Hindlimb muscle (tissue), 1 donor: ENCODE data around the gene NINJ2. TPM values are rescaled to one million over a fixed set of nuclear protein-coding genes. Genes with fewer than 3 reads are reported as not detected.
A peak's percentile ranks its signal among the peaks of the same experiment; 100 is the strongest.

Experiments
- DNase-seq: peaks from one replicate; pipeline ENCODE4 v3.0.0-alpha.2; 2013
- polyA plus RNA-seq: library from polyadenylated mRNA; unstranded; fragments of 120-200 nt; gene quantifications from one replicate; pipeline ENCODE4 v1.2.1, GENCODE V29; 2013; ENCODE audit not compliant: insufficient read length

Gene NINJ2
- polyA plus RNA-seq, 1 donor = 3.2 TPM

DNA sequence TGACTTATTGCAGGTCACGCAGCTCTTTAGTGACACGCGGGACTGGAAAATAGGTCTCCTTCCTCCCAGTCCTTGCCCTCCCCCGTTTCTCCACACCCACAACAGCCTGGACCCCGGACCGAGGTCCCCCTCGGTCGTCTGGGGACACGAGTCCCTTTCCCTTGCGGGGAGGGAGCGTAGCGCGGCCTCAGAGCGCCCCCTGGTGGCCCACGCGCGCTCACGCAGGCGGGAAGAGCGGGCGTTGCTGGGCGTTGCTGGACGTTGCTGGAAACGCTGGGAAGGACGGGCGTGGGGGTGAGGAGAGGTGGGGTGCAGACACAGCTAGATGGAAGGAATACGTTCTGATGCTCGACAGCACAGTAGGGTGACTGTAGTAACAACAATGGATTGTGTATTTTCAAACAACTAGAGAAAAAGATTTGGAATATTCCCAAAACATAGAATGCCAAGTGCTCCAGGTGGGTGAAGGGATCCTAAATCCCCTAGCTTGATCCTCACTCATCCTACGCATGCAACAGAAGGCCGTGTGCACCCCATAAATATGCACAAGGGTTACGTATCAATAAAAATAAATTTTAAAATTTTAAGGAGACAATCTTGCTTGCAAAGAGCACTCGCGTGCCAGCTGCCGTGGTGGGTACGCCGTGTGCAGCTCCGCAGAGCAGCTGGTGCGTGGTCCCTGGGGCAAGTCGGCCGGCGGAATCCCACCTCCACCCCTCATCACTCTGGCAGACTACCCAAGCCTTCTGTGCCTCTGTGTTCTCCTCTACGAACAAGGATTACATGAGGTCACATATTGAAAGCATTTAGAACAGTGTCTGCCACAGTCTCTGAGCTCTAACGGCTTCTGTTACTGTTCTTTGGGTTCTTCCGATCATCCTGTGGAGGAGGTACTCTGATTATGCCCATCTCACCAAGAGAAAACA, 116.1 kb downstream of the NINJ2 start:
- DNase-seq = peak; percentile 73

- DNase-seq = no peak
Measured at GRCh38 chr12:546265-546919, 116.9 kb downstream of the NINJ2 start.

GRCh38 chr12:545835-546234, 117.4 kb downstream of the NINJ2 start:
- no peak for DNase-seq

DNA sequence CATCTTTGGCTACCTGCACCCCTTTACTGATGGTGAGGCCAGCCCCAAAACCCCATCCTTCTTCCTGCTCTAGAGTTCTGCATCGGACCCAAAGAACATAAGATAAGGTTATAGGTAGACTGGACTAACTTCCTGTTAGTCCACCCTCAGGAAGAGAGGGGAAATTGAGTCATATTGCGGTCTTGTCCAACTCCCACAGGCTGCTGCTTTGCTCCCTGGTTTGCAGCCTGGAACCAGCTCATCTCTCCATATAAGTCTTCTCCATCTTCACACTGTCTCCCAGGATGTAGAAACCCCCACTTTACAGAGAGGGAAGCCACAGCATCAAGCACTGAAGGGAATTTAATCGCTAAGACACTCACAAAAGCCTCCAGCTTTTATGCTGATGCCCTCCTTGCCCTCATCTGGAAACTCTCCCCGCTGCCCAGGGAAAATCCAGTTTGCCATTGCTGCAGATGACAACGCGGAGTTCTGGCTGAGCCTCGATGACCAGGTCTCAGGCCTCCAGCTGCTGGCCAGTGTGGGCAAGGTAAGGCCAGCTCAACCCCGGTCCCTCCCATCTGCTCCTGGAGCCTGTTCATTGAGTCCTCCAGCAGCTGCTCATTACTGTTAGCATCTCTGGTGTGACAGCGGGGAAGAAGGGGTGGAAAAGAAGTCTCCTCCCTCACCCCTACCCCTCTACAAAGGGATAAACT, 118.2 kb downstream of the NINJ2 start:
- no peak for DNase-seq

GRCh38 chr12:544142-544541, 119.1 kb downstream of the NINJ2 start:
- DNase-seq = no peak

- no peak for DNase-seq
Measured at GRCh38 chr12:543114-543451, 120.2 kb downstream of the NINJ2 start.

DNA sequence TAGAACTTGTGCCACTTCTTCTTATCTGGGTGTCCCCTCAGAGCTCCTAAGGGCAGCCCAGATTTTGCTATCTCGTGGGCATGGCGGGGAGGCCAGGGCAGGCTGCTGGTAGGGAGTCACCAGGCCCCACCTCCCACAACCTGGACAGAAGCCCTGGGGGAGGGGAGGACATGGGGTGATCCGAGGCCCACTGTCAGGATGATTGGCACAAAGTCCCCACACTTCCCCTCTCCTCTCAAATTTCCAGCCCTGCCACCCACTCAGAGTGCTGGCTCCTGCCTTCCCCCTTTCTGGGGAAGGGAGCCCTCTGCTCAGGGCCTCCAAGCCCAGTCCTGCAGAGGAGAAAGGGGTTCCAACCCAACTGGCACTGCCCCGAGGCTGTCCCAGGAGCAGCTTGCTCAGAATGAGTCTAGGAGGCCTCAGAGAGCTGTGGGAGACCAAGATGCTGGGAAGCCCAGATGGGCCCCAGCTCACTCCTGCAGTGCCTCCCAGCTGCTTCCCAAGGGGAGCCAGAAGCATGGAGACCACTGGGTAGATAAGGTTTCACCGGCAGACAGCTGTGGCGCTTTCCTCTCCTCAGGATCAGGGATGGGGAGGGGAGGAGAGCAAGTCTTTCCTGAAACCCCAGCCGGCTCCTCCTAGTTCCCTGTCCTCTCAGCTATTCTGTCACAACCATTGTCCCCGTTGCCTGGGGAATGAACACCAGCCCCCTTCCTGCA, 120.7 kb downstream of the NINJ2 start:
- no peak for DNase-seq

- no peak for DNase-seq
Measured at GRCh38 chr12:541676-542324, 121.4 kb downstream of the NINJ2 start.

- no peak for DNase-seq
Measured at GRCh38 chr12:539540-540310, 123.5 kb downstream of the NINJ2 start.

DNA sequence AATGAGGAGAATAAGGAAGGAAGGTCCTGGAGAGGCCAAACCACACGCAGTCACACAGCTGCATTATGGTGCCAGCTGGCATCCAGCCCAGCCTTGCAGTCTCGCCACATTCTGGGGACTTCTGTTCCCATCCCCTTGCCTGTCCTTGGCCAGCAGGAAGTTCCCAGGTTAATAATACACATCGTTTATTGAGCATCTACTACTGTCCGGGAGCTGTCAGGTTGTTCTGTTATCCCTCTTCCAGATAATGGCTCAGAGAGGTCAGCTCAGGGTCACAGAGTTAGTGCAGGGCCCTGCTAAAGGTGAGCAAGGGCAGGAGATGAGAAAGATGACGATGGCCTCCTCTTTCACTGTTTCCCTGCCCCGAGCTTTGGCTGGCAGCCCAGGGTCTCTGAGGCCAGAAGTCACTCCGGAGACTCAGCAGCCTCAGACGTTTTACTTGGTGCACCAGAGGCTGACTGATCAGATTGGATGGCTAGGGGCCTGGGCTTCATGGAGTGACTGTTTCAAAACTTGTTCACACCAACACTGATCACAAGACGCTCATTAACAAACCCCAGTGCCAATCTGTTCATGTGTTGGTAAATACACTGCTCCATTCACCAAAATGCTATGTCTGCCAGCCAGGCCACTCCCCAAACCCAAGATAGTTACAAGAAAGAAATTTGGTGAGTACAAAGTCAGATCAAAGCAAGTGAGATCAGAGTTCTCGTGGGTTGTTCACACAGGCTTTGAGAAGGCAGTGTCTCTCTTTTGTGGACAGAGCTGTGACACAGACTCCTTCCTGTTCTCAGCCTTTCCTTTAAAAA, 124.3 kb downstream of the NINJ2 start:
- no peak for DNase-seq

GRCh38 chr12:537772-538171, 125.5 kb downstream of the NINJ2 start:
- no peak for DNase-seq

GRCh38 chr12:536751-537245, 126.4 kb downstream of the NINJ2 start:
- DNase-seq = no peak

GRCh38 chr12:535396-535795, 127.8 kb downstream of the NINJ2 start:
- DNase-seq = no peak

DNA sequence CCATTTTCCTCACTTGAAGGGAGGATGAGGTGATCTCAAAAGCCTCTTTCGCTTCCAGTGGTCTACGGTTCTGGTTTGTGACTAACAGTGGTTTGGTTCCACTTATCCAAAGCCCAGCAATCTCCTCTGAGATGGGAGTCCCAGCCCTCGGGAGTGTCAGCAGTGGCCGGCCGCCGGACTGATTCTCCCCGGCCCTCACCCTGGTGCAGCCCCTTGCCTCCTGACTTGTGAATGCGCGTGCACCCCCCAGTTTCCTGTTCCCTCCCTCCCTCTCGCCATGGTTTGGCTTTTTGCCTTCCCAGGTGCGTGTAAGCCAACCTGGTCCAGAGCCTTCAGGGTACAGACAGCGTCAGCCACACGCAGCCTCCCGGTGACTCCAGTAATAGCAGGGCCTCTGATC, 129.0 kb downstream of the NINJ2 start:
- DNase-seq = no peak

- DNase-seq = no peak
Measured at GRCh38 chr12:533718-534117, 129.5 kb downstream of the NINJ2 start.

DNA sequence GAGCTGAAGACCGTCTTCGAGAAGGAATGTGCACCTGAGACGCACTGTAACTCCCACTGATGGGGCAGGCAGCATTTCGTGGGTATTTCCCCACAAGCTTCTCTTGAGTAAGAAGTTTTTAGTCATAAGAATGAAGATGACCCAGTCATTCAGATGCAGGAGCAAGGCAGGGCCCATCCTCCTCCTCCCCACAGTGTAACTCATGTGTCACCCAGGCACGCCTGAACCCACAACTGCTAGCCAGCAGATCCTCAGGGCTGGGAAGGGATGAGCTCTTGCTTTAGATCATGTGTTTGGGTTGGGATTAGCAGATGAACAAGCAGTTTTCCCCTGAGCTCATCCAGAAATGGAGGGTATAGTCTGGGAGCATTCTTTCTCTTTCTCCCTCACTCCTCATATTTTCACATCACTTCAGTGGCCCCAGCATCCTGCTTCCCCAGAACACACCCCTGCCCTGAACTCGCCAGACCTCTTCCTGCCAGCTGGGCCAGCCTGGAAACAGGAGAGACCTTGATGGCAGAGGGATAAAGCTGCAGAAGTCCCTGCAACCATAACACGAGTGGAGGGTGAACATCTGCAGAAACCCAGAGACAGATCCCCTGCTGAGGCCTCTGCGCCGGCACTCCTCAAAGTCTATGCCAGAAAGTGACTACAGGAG, 130.2 kb downstream of the NINJ2 start:
- no peak for DNase-seq

DNA sequence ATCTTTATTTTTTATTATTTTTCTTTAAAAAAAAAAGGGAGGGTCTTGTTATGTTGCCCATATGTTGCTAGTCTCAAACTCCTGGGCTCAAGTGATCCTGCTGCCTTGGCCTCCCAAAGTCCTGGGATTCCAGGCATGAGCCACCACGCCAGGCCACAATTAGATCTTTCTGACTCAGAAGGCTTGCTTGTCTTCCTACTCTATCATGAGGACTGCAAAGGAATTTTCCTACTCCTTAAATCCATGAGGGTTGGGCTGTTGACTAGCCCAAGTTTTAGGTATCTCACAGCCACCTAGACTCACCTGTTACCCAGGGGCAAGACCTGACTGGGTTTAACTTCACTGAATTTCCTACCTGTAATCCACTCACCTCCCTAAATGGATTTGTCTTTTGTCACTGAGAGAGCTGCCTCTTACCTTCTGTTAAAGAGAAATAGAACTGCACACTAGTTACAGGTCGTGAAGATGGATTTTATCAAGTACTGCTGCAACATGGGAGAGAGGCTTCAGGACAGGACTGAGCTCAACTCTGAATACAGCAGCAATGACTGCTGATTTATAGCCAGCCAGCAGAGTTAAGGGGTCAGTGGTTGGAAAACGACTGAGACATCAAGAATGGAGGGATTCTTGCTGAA, 131.2 kb downstream of the NINJ2 start:
- DNase-seq = no peak

DNA sequence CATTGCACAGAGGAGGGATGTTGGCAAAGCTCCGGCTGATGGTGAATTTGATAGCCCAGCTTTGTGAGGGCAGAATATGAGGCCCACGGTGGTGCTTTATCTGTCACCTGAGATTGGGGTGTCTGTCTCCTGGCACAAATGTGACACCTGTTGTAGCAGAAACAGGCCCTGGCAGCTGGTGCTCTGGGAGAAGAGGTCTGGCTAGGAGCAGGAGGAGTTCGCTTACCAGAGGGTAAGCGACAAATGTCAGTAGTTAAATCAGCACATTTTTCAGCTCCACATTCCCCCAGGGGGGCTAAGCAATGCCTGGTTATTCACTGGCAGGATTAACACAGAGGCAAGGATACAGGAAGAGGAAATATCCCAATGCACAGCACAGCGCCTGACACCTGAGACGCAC, 132.4 kb downstream of the NINJ2 start:
- no peak for DNase-seq

- no peak for DNase-seq
Measured at GRCh38 chr12:530308-530707, 132.9 kb downstream of the NINJ2 start.
